OCI-LY7 (cell line): ENCODE results near the gene GPD2.

Source experiments
- EZH2phosphoT487 ChIP-seq: fragments of 200-600 bp; sonication (generic); IDR thresholded peaks from 2 replicates; pipeline ENCODE4 v1.6.1; 2018; ENCODE audit warnings: low read depth, borderline replicate concordance, mild to moderate bottlenecking, mixed run types, antibody characterized with exemption, low read length, moderate library complexity, mixed read lengths
- TF ChIP-seq, protein P1 (sequence below): fragments of 200-600 bp; sonication (generic); conservative IDR thresholded peaks from 2 replicates; pipeline ENCODE4 v1.5.1; 2014; ENCODE audit warnings: mild to moderate bottlenecking, antibody characterized with exemption, low read length, moderate library complexity, mixed read lengths

GRCh38 chr2:156411835-156412234, 24.3 kb upstream of the GPD2 start:
- TF ChIP-seq, protein P1, sequence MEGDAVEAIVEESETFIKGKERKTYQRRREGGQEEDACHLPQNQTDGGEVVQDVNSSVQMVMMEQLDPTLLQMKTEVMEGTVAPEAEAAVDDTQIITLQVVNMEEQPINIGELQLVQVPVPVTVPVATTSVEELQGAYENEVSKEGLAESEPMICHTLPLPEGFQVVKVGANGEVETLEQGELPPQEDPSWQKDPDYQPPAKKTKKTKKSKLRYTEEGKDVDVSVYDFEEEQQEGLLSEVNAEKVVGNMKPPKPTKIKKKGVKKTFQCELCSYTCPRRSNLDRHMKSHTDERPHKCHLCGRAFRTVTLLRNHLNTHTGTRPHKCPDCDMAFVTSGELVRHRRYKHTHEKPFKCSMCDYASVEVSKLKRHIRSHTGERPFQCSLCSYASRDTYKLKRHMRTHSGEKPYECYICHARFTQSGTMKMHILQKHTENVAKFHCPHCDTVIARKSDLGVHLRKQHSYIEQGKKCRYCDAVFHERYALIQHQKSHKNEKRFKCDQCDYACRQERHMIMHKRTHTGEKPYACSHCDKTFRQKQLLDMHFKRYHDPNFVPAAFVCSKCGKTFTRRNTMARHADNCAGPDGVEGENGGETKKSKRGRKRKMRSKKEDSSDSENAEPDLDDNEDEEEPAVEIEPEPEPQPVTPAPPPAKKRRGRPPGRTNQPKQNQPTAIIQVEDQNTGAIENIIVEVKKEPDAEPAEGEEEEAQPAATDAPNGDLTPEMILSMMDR: no peak
- TF ChIP-seq EZH2phosphoT487: no peak
